ENCODE measurements around the gene MOB3B.

MOB3B gene

DNA sequence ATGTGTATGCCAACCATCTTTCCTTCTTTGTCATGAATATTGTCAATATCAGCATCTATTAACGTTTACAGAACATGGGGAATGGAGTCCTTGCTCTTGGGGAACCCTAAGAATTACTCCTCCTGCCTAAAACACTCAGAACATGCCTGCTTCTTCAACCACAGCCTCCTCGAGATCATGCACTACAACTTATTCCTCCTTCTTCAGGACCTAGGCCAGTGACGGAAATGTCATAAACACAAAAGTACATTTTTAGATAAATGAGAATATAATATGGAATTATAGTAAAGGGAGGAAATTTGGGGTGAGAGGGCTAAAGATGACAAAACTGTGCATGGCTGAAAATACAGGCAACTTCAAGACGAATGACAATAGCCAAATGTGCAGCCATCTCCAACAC is 8.6 kb downstream of the MOB3B start:
- TF ChIP-seq, protein P1, sequence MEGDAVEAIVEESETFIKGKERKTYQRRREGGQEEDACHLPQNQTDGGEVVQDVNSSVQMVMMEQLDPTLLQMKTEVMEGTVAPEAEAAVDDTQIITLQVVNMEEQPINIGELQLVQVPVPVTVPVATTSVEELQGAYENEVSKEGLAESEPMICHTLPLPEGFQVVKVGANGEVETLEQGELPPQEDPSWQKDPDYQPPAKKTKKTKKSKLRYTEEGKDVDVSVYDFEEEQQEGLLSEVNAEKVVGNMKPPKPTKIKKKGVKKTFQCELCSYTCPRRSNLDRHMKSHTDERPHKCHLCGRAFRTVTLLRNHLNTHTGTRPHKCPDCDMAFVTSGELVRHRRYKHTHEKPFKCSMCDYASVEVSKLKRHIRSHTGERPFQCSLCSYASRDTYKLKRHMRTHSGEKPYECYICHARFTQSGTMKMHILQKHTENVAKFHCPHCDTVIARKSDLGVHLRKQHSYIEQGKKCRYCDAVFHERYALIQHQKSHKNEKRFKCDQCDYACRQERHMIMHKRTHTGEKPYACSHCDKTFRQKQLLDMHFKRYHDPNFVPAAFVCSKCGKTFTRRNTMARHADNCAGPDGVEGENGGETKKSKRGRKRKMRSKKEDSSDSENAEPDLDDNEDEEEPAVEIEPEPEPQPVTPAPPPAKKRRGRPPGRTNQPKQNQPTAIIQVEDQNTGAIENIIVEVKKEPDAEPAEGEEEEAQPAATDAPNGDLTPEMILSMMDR (IDR thresholded peaks at IDR 0.05; ENCODE audit: insufficient read depth, low read depth, low read length, missing control alignments), result no peak
- H3K4me3 ChIP-seq (ENCODE audit: low read depth, low read length), result no peak overlapping the region
- no peak for DNase-seq (ENCODE audit: low read depth)

DNA sequence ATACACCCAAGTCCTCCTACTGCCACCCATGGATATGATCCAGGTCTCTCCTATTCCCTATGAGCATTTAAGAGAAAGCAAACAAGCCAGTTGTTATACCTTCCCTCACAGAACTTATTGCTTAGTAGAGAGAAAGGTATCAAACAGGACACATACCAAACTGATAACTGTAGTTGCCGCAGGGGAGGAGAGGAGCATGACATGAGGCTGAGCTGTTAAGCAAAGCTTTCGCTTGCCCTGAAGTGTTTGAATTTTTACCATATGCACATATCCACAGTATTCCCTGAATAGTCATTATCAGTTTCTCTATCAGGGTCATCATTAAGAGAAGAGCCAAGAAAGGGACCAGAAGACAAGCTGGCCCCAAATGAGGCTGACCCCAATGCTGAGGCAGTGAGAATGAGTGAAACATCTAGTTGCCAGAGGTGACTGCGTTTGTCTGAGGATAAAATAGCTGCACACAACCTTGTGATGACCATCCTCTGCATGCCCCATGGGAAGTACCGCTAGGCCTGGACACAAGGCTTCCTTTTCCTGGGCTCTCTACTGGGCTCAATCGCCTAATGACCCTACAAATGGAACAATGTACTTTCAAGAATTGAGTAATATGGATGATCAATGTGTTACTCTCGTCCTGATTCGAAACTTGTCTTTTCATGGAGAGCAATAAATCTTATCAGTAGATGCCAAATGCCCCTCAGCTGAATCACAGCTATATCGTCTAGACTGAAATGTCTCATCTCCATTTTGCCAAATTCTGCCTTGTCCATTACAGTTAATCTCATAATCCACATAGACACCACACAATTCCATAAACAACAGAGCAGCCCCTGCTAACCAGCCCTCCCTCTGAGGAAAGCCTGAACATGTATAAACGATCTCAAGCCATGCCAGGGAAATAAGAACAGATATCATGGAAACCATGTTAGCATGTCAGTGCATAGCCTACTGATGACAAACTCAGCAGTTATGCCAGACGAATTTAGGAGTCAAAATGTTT is 9.8 kb downstream of the MOB3B start:
- no peak for DNase-seq (ENCODE audit: low read depth)
- TF ChIP-seq, protein P1 (IDR thresholded peaks at IDR 0.05; ENCODE audit: insufficient read depth, low read depth, low read length, missing control alignments), result no peak
- no peak overlapping the region for H3K4me3 ChIP-seq (ENCODE audit: low read depth, low read length)

DNA sequence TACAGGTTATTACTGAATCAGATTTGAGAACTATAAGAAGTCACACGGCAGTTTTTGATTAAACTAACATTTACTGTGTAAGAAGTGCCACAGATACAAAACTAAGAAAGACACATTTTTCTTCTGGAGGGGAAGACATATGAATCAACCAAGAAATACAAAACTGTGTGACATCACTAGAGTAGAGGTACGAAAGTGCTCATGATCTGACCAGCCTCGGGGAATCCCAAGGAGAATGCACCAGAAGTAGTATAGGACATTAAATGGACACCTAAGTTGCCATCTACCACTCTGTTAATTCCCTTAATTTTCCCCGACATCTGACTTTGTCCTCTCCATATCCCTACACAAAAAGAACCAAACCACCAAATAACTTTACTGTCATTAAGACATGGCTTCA is 10.8 kb downstream of the MOB3B start:
- no peak for DNase-seq (ENCODE audit: low read depth)
- no peak overlapping the region for H3K4me3 ChIP-seq (ENCODE audit: low read depth, low read length)
- TF ChIP-seq, protein P1 (IDR thresholded peaks at IDR 0.05; ENCODE audit: insufficient read depth, low read depth, low read length, missing control alignments), result no peak

DNA sequence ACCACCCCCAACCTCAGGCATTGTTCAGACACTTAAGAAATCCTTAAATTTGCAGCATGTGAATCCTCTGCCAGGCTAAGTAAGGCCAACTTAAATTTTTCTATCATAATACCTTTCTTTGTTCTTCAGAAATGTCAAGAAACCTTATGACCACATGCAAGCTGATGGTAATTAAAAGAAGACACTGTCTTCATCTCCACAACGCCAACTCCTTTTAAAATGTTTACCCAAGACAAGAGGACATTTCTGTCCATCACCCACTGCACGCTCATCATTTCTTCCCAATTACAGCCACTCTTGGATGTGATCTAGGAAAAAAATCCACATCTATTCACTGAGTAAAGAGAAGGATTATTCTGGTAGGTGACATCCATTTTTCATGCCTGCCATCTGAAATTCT is 11.6 kb downstream of the MOB3B start:
- no peak overlapping the region for H3K4me3 ChIP-seq (ENCODE audit: low read depth, low read length)
- DNase-seq (ENCODE audit: low read depth), result no peak
- TF ChIP-seq, protein P1 (IDR thresholded peaks at IDR 0.05; ENCODE audit: insufficient read depth, low read depth, low read length, missing control alignments), result no peak

DNA sequence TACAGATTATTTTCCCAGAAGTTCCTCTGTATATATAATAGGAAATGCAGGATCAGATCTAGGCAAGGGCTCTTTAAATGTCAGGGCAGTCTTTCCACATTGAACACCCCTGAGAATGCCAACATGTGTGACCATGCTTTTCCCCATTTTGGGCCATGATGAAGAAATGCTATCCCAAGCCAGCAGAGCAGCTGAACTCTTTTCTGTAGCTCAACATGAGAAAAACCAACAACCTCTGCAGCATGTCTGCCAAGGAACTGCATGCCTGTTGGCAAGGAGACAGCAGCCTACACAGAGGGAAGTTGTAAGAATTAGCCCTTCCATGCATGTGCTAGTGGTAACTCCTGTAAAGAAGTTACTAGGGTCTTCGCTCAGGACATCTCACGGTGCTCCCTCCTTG is 15.1 kb downstream of the MOB3B start:
- TF ChIP-seq, protein P1 (IDR thresholded peaks at IDR 0.05; ENCODE audit: insufficient read depth, low read depth, low read length, missing control alignments), result no peak
- no peak for DNase-seq (ENCODE audit: low read depth)
- no peak overlapping the region for H3K4me3 ChIP-seq (ENCODE audit: low read depth, low read length)

DNA sequence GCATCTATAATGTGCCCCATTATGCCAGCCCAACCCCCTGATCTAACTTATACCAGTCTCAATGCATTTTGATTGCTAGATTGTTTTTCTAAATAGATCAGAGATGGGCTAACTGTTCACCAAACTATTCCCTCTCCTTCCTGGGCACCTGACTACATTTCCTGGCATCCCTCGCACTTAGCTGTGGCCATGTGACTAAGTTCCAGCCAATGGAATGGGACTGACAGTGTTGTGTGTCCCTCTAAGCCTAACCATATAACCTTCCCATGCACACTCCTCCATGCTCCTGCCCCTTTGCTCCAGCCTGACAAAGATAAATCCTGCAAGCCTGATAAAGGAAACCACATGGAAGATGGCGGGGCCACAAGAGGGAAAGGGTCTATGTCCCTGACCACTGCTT is 17.8 kb downstream of the MOB3B start:
- DNase-seq (ENCODE audit: low read depth), result no peak
- no peak overlapping the region for H3K4me3 ChIP-seq (ENCODE audit: low read depth, low read length)
- TF ChIP-seq, protein P1 (IDR thresholded peaks at IDR 0.05; ENCODE audit: insufficient read depth, low read depth, low read length, missing control alignments), result no peak
